Spleen (tissue), 11 donors: Measurements from ENCODE around the gene PTX4. TPM values are rescaled to one million over a fixed set of nuclear protein-coding genes. Genes with fewer than 3 reads are reported as not detected.

Source experiments
- DNase-seq: peaks from one replicate; pipeline ENCODE4 v3.0.0-alpha.2; 2020
- H3K27ac ChIP-seq, 8 donors: fragments of 200-600 bp; sonication (generic) in 7 of 8; 1 replicate in 4 of 8; 2 replicates in 4 of 8; pipeline versions ENCODE4 v1.5.0 to v1.8.0; 2016 to 2021; ENCODE audit warnings: inconsistent platforms in 4 of 8, mild to moderate bottlenecking in 4 of 8, moderate library complexity in 1 of 8
- H3K27me3 ChIP-seq, 7 donors: fragments of 200-600 bp; sonication (generic) in 6 of 7; replicated peaks in 1 of 7; 1 replicate in 4 of 7; 2 replicates in 3 of 7; pipeline versions ENCODE4 v1.5.0 to v1.8.0; 2016 to 2021; ENCODE audit warnings: inconsistent platforms in 3 of 7, mild to moderate bottlenecking in 1 of 7
- H3K36me3 ChIP-seq, 6 donors: fragments of 200-600 bp; sonication (generic) in 5 of 6; 1 replicate in 4 of 6; 2 replicates in 2 of 6; pipeline versions ENCODE4 v1.5.0 to v1.8.0; 2016 to 2021; ENCODE audit warnings: inconsistent platforms in 2 of 6
- H3K4me1 ChIP-seq, 6 donors: fragments of 200-600 bp; sonication (generic) in 5 of 6; 1 replicate in 3 of 6; 2 replicates in 3 of 6; pipeline versions ENCODE4 v1.5.0 to v1.8.0; 2016 to 2021; ENCODE audit warnings: inconsistent platforms in 3 of 6
- H3K4me3 ChIP-seq, 8 donors: fragments of 200-600 bp; sonication (generic) in 7 of 8; 1 replicate in 4 of 8; 2 replicates in 4 of 8; pipeline versions ENCODE4 v1.5.0 to v1.8.0; 2016 to 2021; ENCODE audit warnings: inconsistent platforms in 4 of 8, mild to moderate bottlenecking in 4 of 8, moderate library complexity in 2 of 8
- H3K9me3 ChIP-seq, 8 donors: fragments of 200-600 bp; sonication (generic) in 7 of 8; 1 replicate in 4 of 8; 2 replicates in 4 of 8; pipeline versions ENCODE4 v1.5.0 to v1.8.0; 2016 to 2021; ENCODE audit warnings: inconsistent platforms in 4 of 8
- POLR2A ChIP-seq, 3 donors: fragments of 450-650 bp; IDR thresholded peaks; one replicate each; pipeline ENCODE4 v1.5.1; 2017; ENCODE audit warnings: antibody characterized with exemption in 3 of 3, mild to moderate bottlenecking in 1 of 3
- POLR2AphosphoS5 ChIP-seq, 3 donors: sonication (generic); formaldehyde crosslinking; IDR thresholded peaks; one replicate each; pipeline ENCODE4 v1.5.1; 2017; ENCODE audit warnings: antibody characterized with exemption in 3 of 3
- WGBS, 5 donors: extraction: QIAGEN DNeasy Blood & Tissue Kit in 3 of 5; methylation state at CpG; one replicate each; pipeline versions ENCODE4 v1.1.5 to v1.1.7; 2013 to 2018; 5-methylcytosine and 5-hydroxymethylcytosine counted together
- intact Hi-C: fragments of 100-400 bp; cut with DNase I; formaldehyde crosslinking; loops from one replicate; pipeline ENCODE4 v1.15.0; 2023; ENCODE audit warnings: low total_unique reads
- polyA plus RNA-seq, 3 donors: library from polyadenylated mRNA; stranded (reverse); fragments of 200-250 nt; gene quantifications; one replicate each; pipeline ENCODE4 v1.2.1, GENCODE V29; 2013
- total RNA-seq, 7 donors: library from RNA; depleted of rRNA in 3 of 7; stranded (reverse); fragments of >200 nt in 3 of 7; fragmentation: NEBNext Ultra II Directional in 4 of 7; extraction: Animal tissue kit (Norgen Biotek cat#: 25700) in 4 of 7; gene quantifications; one replicate each; pipeline versions ENCODE4 v1.1.0 to v1.2.1, GENCODE V29; 2016 to 2021
- TF ChIP-seq, protein P1 (sequence below), 11 experiments: fragments of 200-600 bp in 7 of 11; fragments of 450-650 bp in 4 of 11; sonication (generic) in 4 of 11; IDR thresholded peaks in 8 of 11; conservative IDR thresholded peaks in 3 of 11; 1 replicate in 7 of 11; 2 replicates in 4 of 11; pipeline versions ENCODE4 v1.4.0 to v1.8.0; 2016 to 2021; ENCODE audit warnings: antibody characterized with exemption in 11 of 11, inconsistent platforms in 4 of 11, mild to moderate bottlenecking in 1 of 11
- donor health status: healthy with polysubstance abuse.
- donor health status: DM: no; HTN: no; CAD: no; lungs with moderate emphysema.
- donor health status: DM: no; HTN: no; CAD: no.
- donor health status: Bipolar disorder and iron deficiency.
- donor health status: healthy.
- donor health status: DM: no; HTN: no; CAD: no.
- donor health status: DM: yes; HTN: yes; CAD: no.

The PTX4 gene
- total and polyA plus RNA-seq, 10 donors, result 0.03 to 0.85 (median 0.44) TPM; not detected in 3

DNA sequence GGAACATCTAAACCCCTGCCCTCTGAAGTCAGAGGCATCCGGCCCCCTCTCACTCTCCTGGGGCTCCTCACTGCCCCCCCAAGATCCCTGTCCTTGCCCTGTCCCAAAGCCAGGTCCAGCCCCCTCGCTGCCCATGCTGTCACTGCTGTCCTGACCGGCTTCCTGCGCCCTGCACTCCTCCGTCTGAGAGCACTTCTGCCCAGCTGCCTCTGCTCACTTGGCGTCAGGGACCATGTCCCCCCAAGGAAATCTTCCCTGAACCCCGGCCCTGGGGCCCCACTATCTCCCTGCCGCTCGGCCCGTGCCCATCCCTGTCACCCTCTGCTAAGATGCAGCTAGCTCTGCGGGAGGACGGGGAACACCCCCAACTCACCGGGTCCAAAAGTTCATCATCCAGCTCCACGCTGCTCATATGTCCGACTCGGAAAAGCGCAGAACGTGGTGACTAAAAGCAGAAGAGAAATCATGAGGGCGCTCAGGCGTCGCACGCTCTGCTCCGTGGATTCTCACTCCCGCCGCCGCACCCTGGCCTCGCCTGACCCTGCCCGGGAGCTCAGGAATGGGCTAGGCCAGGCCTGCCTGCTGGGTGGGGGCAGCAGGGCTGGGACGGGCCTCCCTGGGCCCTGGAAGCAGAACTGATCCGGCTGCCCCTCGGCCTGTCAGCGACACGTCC, 23.7 kb downstream of the PTX4 start:
- Histone ChIP-seq H3K27me3 (no peaks in the 10 kb centered on the region), H3K27ac (no peak overlapping the region), H3K36me3 (peaks cover 0 to 63% (median 30%) of the 10 kb centered on the region in 6 donors), H3K9me3 (no peaks in the 10 kb centered on the region), H3K4me3 (no peak overlapping the region), H3K4me1 (peaks cover 0 to 48% (median 12%) of the 10 kb centered on the region in 6 donors)
- intact Hi-C loops, result no loop called here
- DNase-seq, result no peak
- 91 to 95% (median 94%) methylated on average over 29 to 33 of the region's 33 CpGs for WGBS, 5 donors
- TF ChIP-seq, protein P1, sequence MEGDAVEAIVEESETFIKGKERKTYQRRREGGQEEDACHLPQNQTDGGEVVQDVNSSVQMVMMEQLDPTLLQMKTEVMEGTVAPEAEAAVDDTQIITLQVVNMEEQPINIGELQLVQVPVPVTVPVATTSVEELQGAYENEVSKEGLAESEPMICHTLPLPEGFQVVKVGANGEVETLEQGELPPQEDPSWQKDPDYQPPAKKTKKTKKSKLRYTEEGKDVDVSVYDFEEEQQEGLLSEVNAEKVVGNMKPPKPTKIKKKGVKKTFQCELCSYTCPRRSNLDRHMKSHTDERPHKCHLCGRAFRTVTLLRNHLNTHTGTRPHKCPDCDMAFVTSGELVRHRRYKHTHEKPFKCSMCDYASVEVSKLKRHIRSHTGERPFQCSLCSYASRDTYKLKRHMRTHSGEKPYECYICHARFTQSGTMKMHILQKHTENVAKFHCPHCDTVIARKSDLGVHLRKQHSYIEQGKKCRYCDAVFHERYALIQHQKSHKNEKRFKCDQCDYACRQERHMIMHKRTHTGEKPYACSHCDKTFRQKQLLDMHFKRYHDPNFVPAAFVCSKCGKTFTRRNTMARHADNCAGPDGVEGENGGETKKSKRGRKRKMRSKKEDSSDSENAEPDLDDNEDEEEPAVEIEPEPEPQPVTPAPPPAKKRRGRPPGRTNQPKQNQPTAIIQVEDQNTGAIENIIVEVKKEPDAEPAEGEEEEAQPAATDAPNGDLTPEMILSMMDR (IDR thresholded peaks at IDR 0.05 in 8 of 11, conservative IDR thresholded peaks at IDR 0.05 in 3 of 11), result no peak
- TF ChIP-seq POLR2AphosphoS5 (IDR thresholded peaks at IDR 0.05) (no peak), POLR2A (IDR thresholded peaks at IDR 0.05) (no peak)

DNA sequence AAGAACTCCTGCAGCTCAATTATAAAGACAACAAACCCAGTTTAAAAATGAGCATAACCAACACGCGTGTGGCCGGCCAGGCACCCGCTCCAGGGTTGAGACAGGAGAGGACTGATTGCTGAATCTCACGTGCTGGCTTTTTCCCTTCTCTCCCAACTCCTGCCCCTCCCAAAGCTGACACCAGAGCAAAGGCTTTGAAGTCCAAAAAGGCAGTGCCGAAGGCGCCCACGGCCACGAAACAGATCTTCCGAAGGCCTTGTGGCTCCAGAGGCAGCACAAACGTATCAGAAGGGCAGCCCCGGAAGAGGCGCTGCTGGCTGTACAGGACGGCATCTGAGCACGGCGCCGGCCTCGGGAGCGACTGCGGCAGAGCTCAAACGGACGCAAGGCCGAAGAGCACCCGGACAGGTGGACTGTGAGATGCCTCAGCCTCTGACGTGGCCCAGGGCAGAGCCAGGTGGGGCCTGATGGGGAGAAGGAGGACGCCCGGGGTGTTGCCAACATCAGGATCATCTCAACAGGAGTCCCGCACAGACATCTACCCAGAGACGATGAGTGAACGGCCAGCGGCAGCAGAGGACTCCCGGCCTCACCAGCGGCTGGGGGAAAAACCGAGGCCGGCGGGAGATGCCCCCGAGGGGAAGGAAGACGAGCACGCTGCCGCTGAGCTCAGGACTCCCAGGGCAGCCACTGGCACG, 24.4 kb downstream of the PTX4 start:
- DNase-seq, result no peak
- H3K27ac ChIP-seq, result no peak overlapping the region
- no peak overlapping the region for H3K4me3 ChIP-seq
- H3K9me3 ChIP-seq, result no peaks in the 10 kb centered on the region
- H3K27me3 ChIP-seq, result no peaks in the 10 kb centered on the region
- WGBS, 5 donors, result 92 to 96% (median 93%) methylated on average over 41 of the region's 41 CpGs
- intact Hi-C loops, result no loop called here
- TF ChIP-seq POLR2AphosphoS5 (IDR thresholded peaks at IDR 0.05), result peak in 1 of 3 donors; percentile 16
- TF ChIP-seq, protein P1 (IDR thresholded peaks at IDR 0.05 in 8 of 11, conservative IDR thresholded peaks at IDR 0.05 in 3 of 11), result no peak
- peaks cover 0 to 67% (median 30%) of the 10 kb centered on the region in 6 donors for H3K36me3 ChIP-seq
- H3K4me1 ChIP-seq, result peaks cover 0 to 45% (median 8%) of the 10 kb centered on the region in 6 donors

DNA sequence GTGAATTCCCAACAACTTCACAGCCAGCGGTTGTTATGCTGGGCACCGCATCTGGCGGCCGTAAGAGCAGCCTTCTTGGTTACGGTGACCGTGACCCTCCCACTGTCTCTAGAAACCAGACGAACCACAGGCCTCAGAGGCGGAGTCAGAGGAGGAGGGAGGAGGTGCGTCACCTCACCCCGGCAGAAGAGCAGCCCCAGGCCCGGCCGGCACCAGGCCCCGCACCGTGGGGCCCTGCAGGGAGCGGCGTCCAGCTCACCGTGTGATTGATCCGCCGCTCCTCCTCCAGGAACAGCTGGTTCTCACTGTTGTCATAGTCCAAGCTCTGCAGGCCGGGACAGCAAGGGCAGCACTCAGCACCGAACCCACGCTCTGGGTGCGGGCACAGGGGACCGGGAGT, 27.6 kb downstream of the PTX4 start:
- Histone ChIP-seq H3K36me3 (peaks cover 0 to 94% (median 47%) of the 10 kb centered on the region in 6 donors), H3K4me3 (no peak overlapping the region), H3K9me3 (no peaks in the 10 kb centered on the region), H3K4me1 (peaks cover 0 to 30% (median 12%) of the 10 kb centered on the region in 6 donors), H3K27ac (no peak overlapping the region), H3K27me3 (no peaks in the 10 kb centered on the region)
- WGBS, 5 donors, result 89 to 93% (median 93%) methylated on average over 24 of the region's 24 CpGs
- no peak for DNase-seq
- intact Hi-C loops, result no loop called here
- TF ChIP-seq, protein P1 (IDR thresholded peaks at IDR 0.05 in 8 of 11, conservative IDR thresholded peaks at IDR 0.05 in 3 of 11), result no peak
- TF ChIP-seq POLR2AphosphoS5 (IDR thresholded peaks at IDR 0.05) (no peak), POLR2A (IDR thresholded peaks at IDR 0.05) (no peak)

DNA sequence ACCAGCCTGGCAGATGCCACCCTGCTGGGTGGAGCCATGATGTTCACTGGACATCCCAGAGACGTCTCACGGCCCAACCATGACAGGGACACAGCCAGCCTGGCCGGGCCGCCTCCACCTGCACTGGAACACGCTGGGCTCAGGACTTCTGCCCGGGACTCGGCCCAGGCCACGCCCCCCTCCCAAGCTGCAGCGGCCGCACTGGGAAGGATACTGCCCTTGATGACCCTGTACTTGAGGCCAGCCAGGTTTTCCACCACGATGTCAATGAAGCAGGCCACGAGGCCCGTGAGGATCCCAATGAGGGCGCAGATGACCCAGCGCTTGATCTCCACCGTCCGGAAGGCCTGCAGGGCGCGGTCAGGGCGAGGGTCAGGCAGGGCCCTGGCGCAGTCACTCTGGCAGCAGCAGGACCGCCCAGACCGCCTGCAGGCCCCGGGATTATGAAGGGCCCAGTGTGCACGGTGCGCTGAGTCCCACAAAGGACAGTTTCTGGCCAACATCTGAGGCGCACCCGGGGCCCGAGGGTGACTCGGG, 28.1 kb downstream of the PTX4 start:
- 87 to 98% (median 94%) methylated on average over 16 to 30 of the region's 30 CpGs for WGBS, 5 donors
- TF ChIP-seq, protein P1 (IDR thresholded peaks at IDR 0.05 in 8 of 11, conservative IDR thresholded peaks at IDR 0.05 in 3 of 11), result no peak
- no peak for TF ChIP-seq POLR2A (IDR thresholded peaks at IDR 0.05)
- no peak overlapping the region for H3K4me3 ChIP-seq
- H3K27ac ChIP-seq, result no peak overlapping the region
- DNase-seq, result no peak
- intact Hi-C loops, result no loop called here
- H3K9me3 ChIP-seq, result no peaks in the 10 kb centered on the region
- H3K4me1 ChIP-seq, result peaks cover 0 to 25% (median 12%) of the 10 kb centered on the region in 6 donors
- peaks cover 0 to 94% (median 52%) of the 10 kb centered on the region in 6 donors for H3K36me3 ChIP-seq
- H3K27me3 ChIP-seq, result no peaks in the 10 kb centered on the region
